Body of pancreas (tissue), 4 donors: ENCODE results near the gene TEAD4.

ENCODE experiments used
- POLR2A ChIP-seq, 3 donors: fragments of 450-650 bp; IDR thresholded peaks; one replicate each; pipeline ENCODE4 v1.6.1; 2016; ENCODE audit warnings: antibody characterized with exemption in 3 of 3, mild to moderate bottlenecking in 2 of 3
- TF ChIP-seq, protein P1 (sequence below), 7 experiments: fragments of 450-650 bp in 4 of 7; fragments of 200-600 bp in 3 of 7; sonication (generic) in 3 of 7; IDR thresholded peaks; one replicate each; pipeline ENCODE4 v1.5.1; 2016 to 2019; ENCODE audit warnings: antibody characterized with exemption in 7 of 7

DNA sequence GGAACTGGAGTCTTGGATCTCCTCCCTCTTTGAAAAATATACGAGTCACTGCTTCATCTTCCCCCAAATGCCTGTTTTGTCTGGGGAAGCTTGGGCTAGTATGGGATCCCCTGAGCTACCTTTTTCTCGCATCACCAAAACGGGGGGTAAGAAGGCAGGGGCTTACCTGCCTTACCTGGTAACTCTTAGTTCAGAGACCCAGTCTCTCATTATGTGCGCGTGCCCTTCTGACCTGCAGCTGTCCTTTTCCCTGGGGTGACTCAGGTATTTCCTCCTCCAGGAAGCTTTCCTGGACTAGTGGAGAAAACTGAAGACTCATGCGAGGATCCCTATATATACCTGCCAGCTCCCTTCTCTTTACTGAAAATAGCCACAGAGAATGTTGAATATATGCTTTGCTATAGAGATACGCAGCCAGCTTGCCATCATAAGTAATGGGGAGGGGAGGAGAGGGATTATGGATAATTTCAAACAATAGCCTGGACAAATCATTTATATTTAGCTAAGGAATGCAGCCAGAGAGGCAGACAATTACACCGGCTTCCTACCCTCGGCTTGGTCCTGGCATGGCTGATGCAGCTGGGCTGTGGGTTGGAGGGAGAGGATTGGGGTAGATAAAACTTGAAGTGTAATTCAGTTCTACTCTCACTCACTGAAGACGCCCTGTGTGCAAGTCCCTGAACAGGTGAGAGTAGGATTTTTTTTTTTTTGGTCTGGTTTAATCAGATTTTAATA, 119.1 kb downstream of the TEAD4 start:
- no peak for TF ChIP-seq POLR2A (IDR thresholded peaks at IDR 0.05)
- TF ChIP-seq, protein P1, sequence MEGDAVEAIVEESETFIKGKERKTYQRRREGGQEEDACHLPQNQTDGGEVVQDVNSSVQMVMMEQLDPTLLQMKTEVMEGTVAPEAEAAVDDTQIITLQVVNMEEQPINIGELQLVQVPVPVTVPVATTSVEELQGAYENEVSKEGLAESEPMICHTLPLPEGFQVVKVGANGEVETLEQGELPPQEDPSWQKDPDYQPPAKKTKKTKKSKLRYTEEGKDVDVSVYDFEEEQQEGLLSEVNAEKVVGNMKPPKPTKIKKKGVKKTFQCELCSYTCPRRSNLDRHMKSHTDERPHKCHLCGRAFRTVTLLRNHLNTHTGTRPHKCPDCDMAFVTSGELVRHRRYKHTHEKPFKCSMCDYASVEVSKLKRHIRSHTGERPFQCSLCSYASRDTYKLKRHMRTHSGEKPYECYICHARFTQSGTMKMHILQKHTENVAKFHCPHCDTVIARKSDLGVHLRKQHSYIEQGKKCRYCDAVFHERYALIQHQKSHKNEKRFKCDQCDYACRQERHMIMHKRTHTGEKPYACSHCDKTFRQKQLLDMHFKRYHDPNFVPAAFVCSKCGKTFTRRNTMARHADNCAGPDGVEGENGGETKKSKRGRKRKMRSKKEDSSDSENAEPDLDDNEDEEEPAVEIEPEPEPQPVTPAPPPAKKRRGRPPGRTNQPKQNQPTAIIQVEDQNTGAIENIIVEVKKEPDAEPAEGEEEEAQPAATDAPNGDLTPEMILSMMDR (IDR thresholded peaks at IDR 0.05): no peak
